Activated T-cell treated with anti-CD3 and anti-CD28 coated beads for 4 hours (primary cell): ENCODE measurements around the gene HADHA.

Experiments used
- DNase-seq: peaks from one replicate; pipeline ENCODE4 v3.0.0-alpha.2; 2020

HADHA gene

GRCh38 chr2:26190369-26190768 lies 54.1 kb downstream of the HADHA start:
- no peak for DNase-seq

GRCh38 chr2:26189751-26190150 lies 54.7 kb downstream of the HADHA start:
- DNase-seq, result no peak

- DNase-seq, result no peak
Observed at GRCh38 chr2:26189123-26189522, 55.3 kb downstream of the HADHA start.

GRCh38 chr2:26187537-26188104 lies 56.8 kb downstream of the HADHA start:
- no peak for DNase-seq

- DNase-seq, result no peak
Observed at GRCh38 chr2:26187114-26187513, 57.3 kb downstream of the HADHA start.

GRCh38 chr2:26185954-26186770 lies 58.3 kb downstream of the HADHA start:
- no peak for DNase-seq

GRCh38 chr2:26185304-26185928 lies 59.0 kb downstream of the HADHA start:
- DNase-seq, result no peak

GRCh38 chr2:26184555-26185303 lies 59.7 kb downstream of the HADHA start:
- DNase-seq, result peak; percentile 73

GRCh38 chr2:26184121-26184520 lies 60.3 kb downstream of the HADHA start:
- no peak for DNase-seq

- DNase-seq, result no peak
Observed at GRCh38 chr2:26182887-26183630, 61.4 kb downstream of the HADHA start.

GRCh38 chr2:26182441-26182840 lies 62.0 kb downstream of the HADHA start:
- DNase-seq, result no peak

- no peak for DNase-seq
Observed at GRCh38 chr2:26179446-26179913, 65.0 kb downstream of the HADHA start.

GRCh38 chr2:26178746-26179436 lies 65.5 kb downstream of the HADHA start:
- DNase-seq, result no peak

GRCh38 chr2:26178246-26178645 lies 66.2 kb downstream of the HADHA start:
- DNase-seq, result no peak

- DNase-seq, result no peak
Observed at GRCh38 chr2:26177122-26177521, 67.3 kb downstream of the HADHA start.

- no peak for DNase-seq
Observed at GRCh38 chr2:26176279-26176615, 68.2 kb downstream of the HADHA start.

- no peak for DNase-seq
Observed at GRCh38 chr2:26175466-26176278, 68.8 kb downstream of the HADHA start.

GRCh38 chr2:26174691-26175465 lies 69.6 kb downstream of the HADHA start:
- no peak for DNase-seq

- no peak for DNase-seq
Observed at GRCh38 chr2:26173776-26174482, 70.5 kb downstream of the HADHA start.
